Measurements from ENCODE around the gene LBX1. TPM values are rescaled to one million over a fixed set of nuclear protein-coding genes. Genes with fewer than 3 reads are reported as not detected.

LBX1 gene
- total RNA-seq, 6 experiments from 2014 or later = not detected

- DNase-seq = no peak
- WGBS (ENCODE audit: insufficient coverage, low coverage, low lambda C conversion rate, missing lambda C conversion rate) = 13% methylated on average over 23 of the region's 23 CpGs
- peaks cover 0 to 50% (median 4%) of the 10 kb centered on the region in 4 donors for H3K4me1 ChIP-seq
These were observed 3.3 kb downstream of the LBX1 start for GRCh38 chr10:101225846-101226421.

GRCh38 chr10:101224910-101225823, 4.1 kb downstream of the LBX1 start:
- ATAC-seq (no peak), DNase-seq (no peak)
- 3% methylated on average over 39 of the region's 53 CpGs for WGBS (ENCODE audit: insufficient coverage, low coverage, low lambda C conversion rate, missing lambda C conversion rate)
- Histone ChIP-seq H3K27ac (no peak overlapping the region), H3K4me1 (peaks cover 0 to 50% (median 4%) of the 10 kb centered on the region in 4 donors), H3K4me3 (no peak overlapping the region), H3K36me3 (no peaks in the 10 kb centered on the region), H3K9me3 (no peaks in the 10 kb centered on the region), H3K27me3 (peaks cover 56 to 69% of the 10 kb centered on the region in 2 donors)
- no peak for TF ChIP-seq CTCF (IDR thresholded peaks at IDR 0.05)
- TF ChIP-seq POLR2A (IDR thresholded peaks at IDR 0.05) = no peak
- intact Hi-C loops (cut with DNase I) = no loop called here

More at GRCh38 chr10:101225846-101226421, 3.3 kb downstream of the LBX1 start:
- Histone ChIP-seq H3K9me3 (no peaks in the 10 kb centered on the region), H3K27ac (no peak overlapping the region), H3K36me3 (no peaks in the 10 kb centered on the region), H3K27me3 (peaks cover 56 to 75% of the 10 kb centered on the region in 2 donors), H3K4me3 (no peak overlapping the region)
- no peak for TF ChIP-seq CTCF (IDR thresholded peaks at IDR 0.05)
- no peak for TF ChIP-seq POLR2A (IDR thresholded peaks at IDR 0.05)
- no peak for ATAC-seq
- intact Hi-C loops (cut with DNase I) = no loop called here

- ATAC-seq (no peak), DNase-seq (no peak)
- Histone ChIP-seq H3K27me3 (peaks cover 56 to 67% of the 10 kb centered on the region in 2 donors), H3K9me3 (no peaks in the 10 kb centered on the region), H3K27ac (no peak overlapping the region), H3K36me3 (no peaks in the 10 kb centered on the region), H3K4me1 (peaks cover 0 to 42% (median 4%) of the 10 kb centered on the region in 4 donors), H3K4me3 (no peak overlapping the region)
- TF ChIP-seq POLR2A (IDR thresholded peaks at IDR 0.05) (no peak), CTCF (IDR thresholded peaks at IDR 0.05) (no peak)
- 3% methylated on average over 27 of the region's 71 CpGs for WGBS (ENCODE audit: insufficient coverage, low coverage, low lambda C conversion rate, missing lambda C conversion rate)
- intact Hi-C loops (cut with DNase I) = no loop called here
These were observed 5.0 kb downstream of the LBX1 start for GRCh38 chr10:101224060-101224909.

- H3K36me3 ChIP-seq = no peaks in the 10 kb centered on the region
- peak in 2 of 4 donors; percentile 3 to 17 for ATAC-seq
- TF ChIP-seq CTCF (IDR thresholded peaks at IDR 0.05) (no peak), POLR2A (IDR thresholded peaks at IDR 0.05) (no peak)
These were observed 5.8 kb downstream of the LBX1 start for GRCh38 chr10:101223274-101224059.

More at GRCh38 chr10:101223274-101224059, 5.8 kb downstream of the LBX1 start:
- 6% methylated on average over 27 of the region's 50 CpGs for WGBS (ENCODE audit: insufficient coverage, low coverage, low lambda C conversion rate, missing lambda C conversion rate)
- intact Hi-C loops (cut with DNase I) = no loop called here
- DNase-seq = no peak
- peaks cover 0 to 36% (median 4%) of the 10 kb centered on the region in 4 donors for H3K4me1 ChIP-seq
- no peak overlapping the region for H3K4me3 ChIP-seq
- H3K27ac ChIP-seq = no peak overlapping the region
- peaks cover 55 to 69% of the 10 kb centered on the region in 2 donors for H3K27me3 ChIP-seq
- H3K9me3 ChIP-seq = no peaks in the 10 kb centered on the region
